ENCODE data around the gene KMT5B.

- TF ChIP-seq CTCF (IDR thresholded peaks at IDR 0.05; ENCODE audit: low read length) (no peak), EZH2 (optimal IDR thresholded peaks at IDR 0.05; ENCODE audit: low read depth, low read length) (no peak), EZH2phosphoT487 (IDR thresholded peaks at IDR 0.05; ENCODE audit: low read length) (no peak)
These were observed 2.0 kb upstream of the KMT5B start for GRCh38 chr11:68215087-68215445.

Data from MM.1S (cell line).